HCT116 (cell line): ENCODE results near the gene BBS12. TPM values are rescaled to one million over a fixed set of nuclear protein-coding genes. Genes with fewer than 3 reads are reported as not detected.

Source experiments
- ATAC-seq: fragments of 200-7000 bp; cut with Tn5 transposase; 2 replicates; pipeline ENCODE4 v1.9.1; 2020; ENCODE audit warnings: mild to moderate bottlenecking, moderate library complexity
- BruUV-seq: library from RNA; stranded (reverse); fragments of 400-500 nt; replicated peaks from 2 replicates; lab custom pipeline; 2021; lab: Mats Ljungman, UMichigan
- CTCF ChIA-PET: fragments of 300-600 bp; sonication (Branson Sonifier 250); formaldehyde crosslinking; loops from one replicate; lab custom pipeline; 2021; ENCODE audit warnings: antibody characterized with exemption; lab: Charles Lee
- POLR2A ChIA-PET: fragments of 300-600, 350-600 bp; sonication (Branson Sonifier 250); formaldehyde crosslinking; loops from one replicate; lab custom pipeline; 2021; ENCODE audit warnings: antibody characterized with exemption; lab: Charles Lee
- RAD21 ChIA-PET, 2 experiments: fragments of 300-600 bp; sonication (Branson Sonifier 250); formaldehyde crosslinking; loops; one replicate each; lab custom pipeline; 2023; ENCODE audit warnings: low total read pairs in 2 of 2; ENCODE audit not compliant: uncharacterized antibody in 2 of 2, unreplicated experiment in 2 of 2, low non-redundant PET in 1 of 2; lab: Charles Lee
- DNase-seq: peaks from one replicate; pipeline ENCODE4 v3.0.0-alpha.2; 2010; ENCODE audit warnings: low read depth, low spot score
- H2AFZ ChIP-seq: fragments of 200-600 bp; shearing (Covaris generic), sonication (generic); 2 replicates; pipeline ENCODE4 v1.6.1; 2017; ENCODE audit warnings: low read depth, mixed run types, mixed read lengths, antibody characterized with exemption, low read length; ENCODE audit not compliant: poor library complexity, severe bottlenecking
- H3K27ac ChIP-seq: 2 replicates; pipeline ENCODE4 v1.5.1; 2012; ENCODE audit warnings: low read depth, low read length
- H3K27me3 ChIP-seq: fragments of 200-600 bp; sonication (generic); 2 replicates; pipeline ENCODE4 v1.6.1; 2016; ENCODE audit warnings: mixed run types, low read length, mixed read lengths; ENCODE audit not compliant: insufficient read depth
- H3K36me3 ChIP-seq, 2 experiments: fragments of 200-500 bp in 1 of 2; fragments of 200-600 bp in 1 of 2; sonication (Bioruptor generic) in 1 of 2; sonication (generic) in 1 of 2; 2 replicates each; pipeline versions ENCODE4 v1.5.1 to v1.6.1; 2014 to 2016; ENCODE audit warnings: low read length in 2 of 2, inconsistent platforms in 1 of 2, mixed read lengths in 1 of 2, mixed run types in 1 of 2; ENCODE audit not compliant: insufficient read depth in 2 of 2, control insufficient read depth in 1 of 2
- H3K4me1 ChIP-seq, 2 experiments: fragments of 200-600 bp in 1 of 2; sonication (generic) in 1 of 2; 2 replicates each; pipeline versions ENCODE4 v1.5.1 to v1.6.1; 2012 to 2017; ENCODE audit warnings: low read length in 2 of 2, inconsistent platforms in 1 of 2, mild to moderate bottlenecking in 1 of 2, mixed read lengths in 1 of 2, mixed run types in 1 of 2, moderate library complexity in 1 of 2; ENCODE audit not compliant: insufficient read depth in 2 of 2, control insufficient read depth in 1 of 2
- H3K4me2 ChIP-seq: fragments of 200-600 bp; sonication (generic); 2 replicates; pipeline ENCODE4 v1.6.1; 2017; ENCODE audit warnings: mixed run types, low read length, mixed read lengths
- H3K4me3 ChIP-seq, 2 experiments: fragments of 200-600 bp in 1 of 2; sonication (generic) in 1 of 2; replicated peaks in 1 of 2; 2 replicates each; pipeline ENCODE4 v1.5.1; 2011 to 2016; ENCODE audit warnings: low read length in 2 of 2, control low read depth in 1 of 2, low read depth in 1 of 2, mild to moderate bottlenecking in 1 of 2, mixed read lengths in 1 of 2, mixed run types in 1 of 2
- H3K79me2 ChIP-seq: fragments of 200-600 bp; sonication (generic); 2 replicates; pipeline ENCODE4 v1.6.1; 2017; ENCODE audit warnings: mild to moderate bottlenecking, mixed run types, low read length, moderate library complexity, mixed read lengths; ENCODE audit not compliant: insufficient read depth
- H3K9ac ChIP-seq: fragments of 200-600 bp; sonication (generic); 2 replicates; pipeline ENCODE4 v1.6.1; 2016; ENCODE audit warnings: low read length, mixed read lengths
- H3K9me2 ChIP-seq: fragments of 200-600 bp; sonication (generic), shearing (Covaris generic); 2 replicates; pipeline ENCODE4 v1.6.1; 2017; ENCODE audit warnings: mixed run types, mild to moderate bottlenecking, moderate library complexity; ENCODE audit not compliant: insufficient read depth
- H3K9me3 ChIP-seq, 2 experiments: fragments of 200-500 bp in 1 of 2; fragments of 200-600 bp in 1 of 2; sonication (Bioruptor generic) in 1 of 2; sonication (generic) in 1 of 2; 2 replicates each; pipeline ENCODE4 v1.6.1; 2014 to 2017; ENCODE audit warnings: low read length in 2 of 2, mixed read lengths in 2 of 2, inconsistent platforms in 1 of 2, low read depth in 1 of 2, mild to moderate bottlenecking in 1 of 2, mixed run types in 1 of 2, moderate library complexity in 1 of 2; ENCODE audit not compliant: control insufficient read depth in 1 of 2, insufficient read depth in 1 of 2
- H4K20me1 ChIP-seq: fragments of 200-600 bp; sonication (generic), shearing (Covaris generic); 2 replicates; pipeline ENCODE4 v1.6.1; 2017; ENCODE audit warnings: mixed run types, mild to moderate bottlenecking, moderate library complexity; ENCODE audit not compliant: insufficient read depth
- ATF3 ChIP-seq: IDR thresholded peaks from 2 replicates; pipeline ENCODE4 v1.6.1; 2012
- CBX3 ChIP-seq: IDR thresholded peaks from 2 replicates; pipeline ENCODE4 v1.6.1; 2012; ENCODE audit warnings: low read depth
- CEBPB ChIP-seq: IDR thresholded peaks from 2 replicates; pipeline ENCODE4 v1.6.1; 2012; ENCODE audit warnings: low read depth
- ELF1 ChIP-seq: IDR thresholded peaks from 2 replicates; pipeline ENCODE4 v1.6.1; 2012; ENCODE audit warnings: low read depth, borderline replicate concordance
- EZH2 ChIP-seq: fragments of 200-600 bp; sonication (generic); IDR thresholded peaks from 2 replicates; pipeline ENCODE4 v1.6.1; 2017; ENCODE audit warnings: antibody characterized with exemption, mixed run types
- EZH2phosphoT487 ChIP-seq: fragments of 200-600 bp; IDR thresholded peaks from 2 replicates; pipeline ENCODE4 v1.6.1; 2018; ENCODE audit warnings: antibody characterized with exemption, borderline replicate concordance
- FOSL1 ChIP-seq: IDR thresholded peaks from 2 replicates; pipeline ENCODE4 v1.6.1; 2012; ENCODE audit warnings: low read depth
- MAX ChIP-seq: IDR thresholded peaks from 2 replicates; pipeline ENCODE4 v1.6.1; 2012
- POLR2AphosphoS5 ChIP-seq: IDR thresholded peaks from 2 replicates; pipeline ENCODE4 v1.6.1; 2011; ENCODE audit warnings: mild to moderate bottlenecking, low read depth, low read length, moderate library complexity
- RAD21 ChIP-seq: IDR thresholded peaks from 2 replicates; pipeline ENCODE4 v1.6.1; 2012; ENCODE audit warnings: low read depth, mild to moderate bottlenecking
- SIN3A ChIP-seq: IDR thresholded peaks from 2 replicates; pipeline ENCODE4 v1.6.1; 2012; ENCODE audit warnings: low read depth
- SP1 ChIP-seq: IDR thresholded peaks from 2 replicates; pipeline ENCODE4 v1.6.1; 2012; ENCODE audit warnings: low read depth
- SRF ChIP-seq: IDR thresholded peaks from 2 replicates; pipeline ENCODE4 v1.6.1; 2012; ENCODE audit warnings: low read depth
- TCF7L2 ChIP-seq: IDR thresholded peaks from 2 replicates; pipeline ENCODE4 v1.7.0; 2011; ENCODE audit warnings: borderline replicate concordance, inconsistent platforms; ENCODE audit not compliant: insufficient read depth, insufficient read length; ENCODE audit errors: extremely low read depth
- YY1 ChIP-seq: IDR thresholded peaks from 2 replicates; pipeline ENCODE4 v1.6.1; 2011; ENCODE audit warnings: low read length, low read depth, moderate library complexity, mild to moderate bottlenecking; ENCODE audit not compliant: insufficient replicate concordance; ENCODE audit errors: extremely low read depth
- ZBTB33 ChIP-seq: IDR thresholded peaks from 2 replicates; pipeline ENCODE4 v1.6.1; 2011; ENCODE audit warnings: mild to moderate bottlenecking, low read length, moderate library complexity; ENCODE audit not compliant: insufficient replicate concordance; ENCODE audit errors: extremely low read depth
- ZFX ChIP-seq: fragments of 450-650 bp; IDR thresholded peaks from 2 replicates; pipeline ENCODE4 v1.6.1; 2017
- ZNF274 ChIP-seq: fragments of 200-500 bp; sonication (Bioruptor generic); IDR thresholded peaks from 2 replicates; pipeline ENCODE4 v1.6.1; 2014; ENCODE audit warnings: mild to moderate bottlenecking, low read depth, low read length, inconsistent platforms
- intact Hi-C: fragments of 100-400 bp; cut with micrococcal nuclease; formaldehyde crosslinking; loops from 2 replicates; pipeline ENCODE4 v1.10.0; 2022
- total RNA-seq: library from RNA; stranded (reverse); gene quantifications from one replicate; pipeline ENCODE4 v1.2.1, GENCODE V29; 2021; ENCODE audit not compliant: unreplicated experiment

The BBS12 gene
- total RNA-seq, 1 experiment from 2014 or later = 2.1 TPM

- Histone ChIP-seq H3K9me3 (no peaks in the 10 kb centered on the region), H3K4me2 (no peak overlapping the region), H3K4me1 (peaks cover 4 to 9% of the 10 kb centered on the region in 2 experiments; a peak in 3 of 4 replicates), H3K9me2 (no peaks in the 10 kb centered on the region), H3K27ac (no peak overlapping the region), H3K36me3 (no peaks in the 10 kb centered on the region), H3K79me2 (no peaks in the 10 kb centered on the region), H4K20me1 (no peaks in the 10 kb centered on the region)
- DNase-seq = no peak
- CTCF ChIA-PET = no interaction called here
- no peak for TF ChIP-seq TCF7L2
- TF ChIP-seq ZFX = no peak
- TF ChIP-seq CEBPB = no peak
- TF ChIP-seq RAD21 = no peak
- no peak for TF ChIP-seq MAX
- TF ChIP-seq ATF3 = no peak
- TF ChIP-seq SRF = no peak
- TF ChIP-seq SIN3A = no peak
- no peak for TF ChIP-seq POLR2AphosphoS5
- no peak for TF ChIP-seq EZH2phosphoT487
- no peak for TF ChIP-seq ZNF274
- TF ChIP-seq SP1 = no peak
- no peak for TF ChIP-seq EZH2
- no peak for TF ChIP-seq ELF1
- no peak for TF ChIP-seq ZBTB33
- no peak for TF ChIP-seq CBX3
- TF ChIP-seq YY1 = no peak
- TF ChIP-seq FOSL1 = no peak
- TF ChIP-seq, all 23 proteins: peak for 0
- no peak for ATAC-seq
- ChIA-PET RAD21 (no interaction called here), POLR2A (no interaction called here)
- Histone ChIP-seq H3K27me3 (no peaks in the 10 kb centered on the region), H2AFZ (no peak overlapping the region), H3K9ac (no peak overlapping the region), H3K4me3 (no peak overlapping the region)
- BruUV-seq = no TSS peak
- intact Hi-C loops = no loop called here
These were observed 25.0 kb upstream of the BBS12 start for GRCh38 chr4:122707497-122707896.
